Measurements from ENCODE around the gene SLC35E4.
"Not testable (repeated sequence)": the region's sequence is repeated elsewhere in the genome, so short reads cannot be mapped to it uniquely, and the experiment has no call there.

SLC35E4 gene

GRCh38 chr22:30614268-30614667, 21.3 kb upstream of the SLC35E4 start:
- peaks cover 3% of the 10 kb centered on the region for H3K4me1 Mint-ChIP-seq
- peaks cover 46% of the 10 kb centered on the region for H3K36me3 Mint-ChIP-seq (ENCODE audit: low read depth)
- no peaks in the 10 kb centered on the region for H3K9me3 Mint-ChIP-seq
- H3K27ac Mint-ChIP-seq: no peak overlapping the region
- no peaks in the 10 kb centered on the region for H3K27me3 Mint-ChIP-seq (ENCODE audit: low read depth)
- H3K4me3 Mint-ChIP-seq: no peak overlapping the region
- TF ChIP-seq, protein P1, sequence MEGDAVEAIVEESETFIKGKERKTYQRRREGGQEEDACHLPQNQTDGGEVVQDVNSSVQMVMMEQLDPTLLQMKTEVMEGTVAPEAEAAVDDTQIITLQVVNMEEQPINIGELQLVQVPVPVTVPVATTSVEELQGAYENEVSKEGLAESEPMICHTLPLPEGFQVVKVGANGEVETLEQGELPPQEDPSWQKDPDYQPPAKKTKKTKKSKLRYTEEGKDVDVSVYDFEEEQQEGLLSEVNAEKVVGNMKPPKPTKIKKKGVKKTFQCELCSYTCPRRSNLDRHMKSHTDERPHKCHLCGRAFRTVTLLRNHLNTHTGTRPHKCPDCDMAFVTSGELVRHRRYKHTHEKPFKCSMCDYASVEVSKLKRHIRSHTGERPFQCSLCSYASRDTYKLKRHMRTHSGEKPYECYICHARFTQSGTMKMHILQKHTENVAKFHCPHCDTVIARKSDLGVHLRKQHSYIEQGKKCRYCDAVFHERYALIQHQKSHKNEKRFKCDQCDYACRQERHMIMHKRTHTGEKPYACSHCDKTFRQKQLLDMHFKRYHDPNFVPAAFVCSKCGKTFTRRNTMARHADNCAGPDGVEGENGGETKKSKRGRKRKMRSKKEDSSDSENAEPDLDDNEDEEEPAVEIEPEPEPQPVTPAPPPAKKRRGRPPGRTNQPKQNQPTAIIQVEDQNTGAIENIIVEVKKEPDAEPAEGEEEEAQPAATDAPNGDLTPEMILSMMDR (IDR thresholded peaks at IDR 0.05; ENCODE audit: unreplicated experiment in 3 of 3): no peak

- Mint-ChIP-seq H3K9me3 (no peaks in the 10 kb centered on the region), H3K4me1 (no peaks in the 10 kb centered on the region), H3K27ac (no peak overlapping the region), H3K27me3 (ENCODE audit: low read depth) (no peaks in the 10 kb centered on the region), H3K36me3 (ENCODE audit: low read depth) (peaks cover 47% of the 10 kb centered on the region), H3K4me3 (no peak overlapping the region)
- TF ChIP-seq, protein P1 (IDR thresholded peaks at IDR 0.05; ENCODE audit: unreplicated experiment in 3 of 3): no peak
Observed at GRCh38 chr22:30614879-30615278, 20.7 kb upstream of the SLC35E4 start.

- TF ChIP-seq, protein P1 (IDR thresholded peaks at IDR 0.05; ENCODE audit: unreplicated experiment in 3 of 3): no peak
- Mint-ChIP-seq H3K27ac (no peak overlapping the region), H3K27me3 (ENCODE audit: low read depth) (no peaks in the 10 kb centered on the region), H3K9me3 (no peaks in the 10 kb centered on the region), H3K4me3 (no peak overlapping the region), H3K36me3 (ENCODE audit: low read depth) (peaks cover 49% of the 10 kb centered on the region), H3K4me1 (no peaks in the 10 kb centered on the region)
Observed at GRCh38 chr22:30615543-30615954, 20.0 kb upstream of the SLC35E4 start.

- TF ChIP-seq, protein P1 (IDR thresholded peaks at IDR 0.05; ENCODE audit: unreplicated experiment in 3 of 3): no peak
- H3K27me3 Mint-ChIP-seq (ENCODE audit: low read depth): no peaks in the 10 kb centered on the region
- H3K9me3 Mint-ChIP-seq: no peaks in the 10 kb centered on the region
- no peak overlapping the region for H3K4me3 Mint-ChIP-seq
- no peak overlapping the region for H3K27ac Mint-ChIP-seq
- H3K4me1 Mint-ChIP-seq: no peaks in the 10 kb centered on the region
- H3K36me3 Mint-ChIP-seq (ENCODE audit: low read depth): peaks cover 55% of the 10 kb centered on the region
Observed at GRCh38 chr22:30617819-30618218, 17.8 kb upstream of the SLC35E4 start.

DNA sequence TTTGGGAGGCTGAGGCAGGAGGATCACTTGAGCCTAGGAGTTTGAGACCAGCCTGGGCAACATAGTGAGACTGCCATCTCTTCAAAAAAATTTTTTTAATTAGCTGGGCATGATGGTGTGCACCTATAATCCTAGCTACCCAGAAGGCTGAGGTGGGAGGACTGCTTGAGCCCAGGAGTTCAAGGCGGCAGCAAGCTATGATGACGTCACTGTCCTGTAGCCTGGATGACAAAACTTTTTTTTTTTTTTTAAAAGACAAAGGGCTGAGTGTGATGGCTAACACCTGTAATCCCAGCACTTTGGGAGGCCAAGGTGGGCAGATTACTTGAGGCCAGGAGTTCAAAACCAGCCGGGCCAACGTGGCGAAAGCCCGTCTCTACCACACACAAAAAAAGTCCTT, 15.7 kb upstream of the SLC35E4 start:
- peaks cover 51% of the 10 kb centered on the region for H3K36me3 Mint-ChIP-seq (ENCODE audit: low read depth)
- H3K9me3 Mint-ChIP-seq; H3K27ac Mint-ChIP-seq; H3K4me3 Mint-ChIP-seq; H3K4me1 Mint-ChIP-seq; H3K27me3 Mint-ChIP-seq (ENCODE audit: low read depth): not testable (repeated sequence)

- no peaks in the 10 kb centered on the region for H3K27me3 Mint-ChIP-seq (ENCODE audit: low read depth)
- H3K27ac Mint-ChIP-seq: no peak overlapping the region
- peaks cover 19% of the 10 kb centered on the region for H3K36me3 Mint-ChIP-seq (ENCODE audit: low read depth)
- TF ChIP-seq, protein P1 (IDR thresholded peaks at IDR 0.05; ENCODE audit: unreplicated experiment in 3 of 3): no peak
- H3K4me1 Mint-ChIP-seq: no peaks in the 10 kb centered on the region
- no peak overlapping the region for H3K4me3 Mint-ChIP-seq
- H3K9me3 Mint-ChIP-seq: peaks cover 2% of the 10 kb centered on the region
Observed at GRCh38 chr22:30626413-30626812, 9.2 kb upstream of the SLC35E4 start.

All from nephron (organoid).